D721Med (cell line): ENCODE results near the gene ODC1.
"Not testable (repeated sequence)": the region's sequence is repeated elsewhere in the genome, so short reads cannot be mapped to it uniquely, and the experiment has no call there.

ENCODE experiments used
- DNase-seq: peaks from one replicate; pipeline ENCODE4 v3.0.0; 2011; ENCODE audit warnings: low spot score; ENCODE audit not compliant: insufficient read length
- FAIRE-seq: peaks from 2 replicates; lab custom pipeline; 2011; peaks lifted over from hg19 to GRCh38; lab: Jason Lieb, UNC
- TF ChIP-seq, protein P1 (sequence below): IDR thresholded peaks from 2 replicates; pipeline ENCODE4 v1.5.1; 2012; ENCODE audit warnings: mild to moderate bottlenecking, control low read depth; ENCODE audit not compliant: insufficient read depth; ENCODE audit errors: missing control alignments

The ODC1 gene

DNA sequence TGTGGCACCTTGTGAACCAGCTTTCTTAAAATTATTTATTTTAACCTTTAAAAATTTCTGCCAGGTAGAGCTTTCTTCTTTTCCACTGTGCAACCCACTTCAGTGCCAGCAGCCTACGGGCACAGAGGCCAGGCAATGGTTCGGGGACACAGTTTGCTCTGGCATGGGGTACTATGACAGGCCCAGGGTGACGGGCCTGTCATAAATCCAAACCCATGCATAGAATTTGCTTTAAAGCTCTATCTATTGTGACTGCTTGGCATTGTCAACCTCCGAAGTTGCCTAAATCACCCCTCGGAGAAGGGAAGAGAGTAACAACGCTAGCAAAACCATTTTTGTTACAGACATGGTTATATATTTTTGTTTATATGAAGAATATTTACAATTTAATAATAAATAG lies 1.5 kb downstream of the ODC1 start:
- DNase-seq (no peak), FAIRE-seq (no peak)
- TF ChIP-seq, protein P1, sequence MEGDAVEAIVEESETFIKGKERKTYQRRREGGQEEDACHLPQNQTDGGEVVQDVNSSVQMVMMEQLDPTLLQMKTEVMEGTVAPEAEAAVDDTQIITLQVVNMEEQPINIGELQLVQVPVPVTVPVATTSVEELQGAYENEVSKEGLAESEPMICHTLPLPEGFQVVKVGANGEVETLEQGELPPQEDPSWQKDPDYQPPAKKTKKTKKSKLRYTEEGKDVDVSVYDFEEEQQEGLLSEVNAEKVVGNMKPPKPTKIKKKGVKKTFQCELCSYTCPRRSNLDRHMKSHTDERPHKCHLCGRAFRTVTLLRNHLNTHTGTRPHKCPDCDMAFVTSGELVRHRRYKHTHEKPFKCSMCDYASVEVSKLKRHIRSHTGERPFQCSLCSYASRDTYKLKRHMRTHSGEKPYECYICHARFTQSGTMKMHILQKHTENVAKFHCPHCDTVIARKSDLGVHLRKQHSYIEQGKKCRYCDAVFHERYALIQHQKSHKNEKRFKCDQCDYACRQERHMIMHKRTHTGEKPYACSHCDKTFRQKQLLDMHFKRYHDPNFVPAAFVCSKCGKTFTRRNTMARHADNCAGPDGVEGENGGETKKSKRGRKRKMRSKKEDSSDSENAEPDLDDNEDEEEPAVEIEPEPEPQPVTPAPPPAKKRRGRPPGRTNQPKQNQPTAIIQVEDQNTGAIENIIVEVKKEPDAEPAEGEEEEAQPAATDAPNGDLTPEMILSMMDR, result no peak

DNA sequence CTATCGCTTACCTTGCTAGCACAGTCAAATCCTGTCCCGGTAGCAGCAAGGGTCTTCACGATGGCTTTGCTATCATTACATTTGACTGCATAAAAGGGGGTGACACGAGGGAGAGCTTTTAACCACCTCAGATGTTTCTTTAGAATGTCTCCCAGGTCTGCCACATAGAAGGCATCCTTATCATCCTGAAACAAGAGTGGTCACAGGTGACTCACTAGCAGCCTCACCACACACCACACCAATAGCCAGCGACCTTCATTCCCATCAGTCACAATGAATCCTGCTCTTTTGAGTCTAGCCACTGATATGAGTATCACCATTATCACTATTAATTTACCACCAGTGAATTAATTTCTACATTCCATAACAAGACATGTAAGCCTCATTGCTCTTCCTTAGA lies 3.7 kb downstream of the ODC1 start:
- DNase-seq, result no peak
- FAIRE-seq, result no peak
- TF ChIP-seq, protein P1, result no peak

DNA sequence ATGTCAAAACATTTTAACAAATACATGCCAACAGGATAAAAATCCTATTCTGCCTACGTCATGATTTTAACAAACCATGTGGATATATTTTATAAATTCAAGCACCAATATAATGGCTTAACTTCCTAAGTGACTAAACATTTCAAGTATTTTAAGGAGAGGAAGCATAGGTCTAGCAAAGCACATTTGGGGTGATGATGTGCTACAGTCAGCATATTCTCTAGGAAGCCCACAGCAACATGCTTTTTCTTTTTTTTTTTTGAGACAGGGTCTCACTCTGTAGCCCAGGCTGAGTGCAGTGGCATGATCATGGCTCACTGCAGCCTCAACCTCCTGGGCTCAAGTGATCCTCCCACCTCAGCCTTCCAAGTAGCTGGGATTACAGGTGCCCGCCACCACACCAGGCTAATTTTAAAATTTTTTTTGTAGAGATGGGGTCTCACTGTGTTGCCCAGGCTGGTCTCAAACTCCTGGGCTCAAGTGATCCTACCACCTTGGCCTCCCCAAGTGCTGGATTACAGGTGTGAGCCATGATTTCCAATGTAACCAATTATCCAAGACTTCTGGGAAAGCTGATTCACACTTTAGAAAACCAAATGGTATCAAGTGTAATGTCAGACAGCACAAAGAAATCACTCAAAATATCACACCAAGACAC lies 5.5 kb downstream of the ODC1 start:
- not testable (repeated sequence) for FAIRE-seq, DNase-seq

DNA sequence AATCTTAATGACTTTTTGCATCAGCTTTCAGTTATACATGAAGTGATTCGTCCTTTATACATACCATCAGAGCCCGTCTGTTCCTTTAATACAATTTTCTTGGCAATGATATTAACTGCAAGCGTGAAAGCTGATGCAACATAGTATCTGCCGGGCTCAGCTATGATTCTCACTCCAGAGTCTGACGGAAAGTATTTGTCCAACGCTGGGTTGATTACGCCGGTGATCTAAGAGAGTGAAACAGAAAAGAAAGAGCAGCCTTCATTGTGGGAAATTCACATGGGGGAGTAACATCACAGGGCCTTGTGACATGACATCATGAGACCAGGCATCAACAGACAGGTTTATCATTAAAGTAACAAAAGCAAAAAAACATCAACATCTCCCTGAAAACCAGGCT lies 6.2 kb downstream of the ODC1 start:
- DNase-seq, result no peak
- TF ChIP-seq, protein P1, result no peak
- FAIRE-seq, result no peak

DNA sequence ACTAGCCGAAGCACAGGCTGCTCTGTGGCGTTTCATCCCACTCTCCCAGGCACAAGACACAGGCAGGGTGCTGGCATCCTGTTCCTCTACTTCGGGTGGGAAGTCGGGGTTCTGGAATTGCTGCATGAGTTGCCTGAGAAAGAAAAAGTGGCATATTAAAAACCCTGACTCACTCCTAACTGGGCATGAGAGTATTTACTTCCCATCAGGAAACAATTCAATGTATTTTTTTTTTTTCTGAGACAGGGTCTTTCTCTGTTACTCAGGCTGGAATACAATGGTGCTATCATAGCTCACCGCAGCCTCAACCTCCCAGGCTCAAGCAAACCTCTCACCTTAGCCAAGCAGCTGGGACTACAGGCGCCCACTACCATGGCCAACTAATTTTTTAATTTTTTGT lies 7.4 kb downstream of the ODC1 start:
- FAIRE-seq, result no peak
- no peak for DNase-seq
- TF ChIP-seq, protein P1, result no peak

DNA sequence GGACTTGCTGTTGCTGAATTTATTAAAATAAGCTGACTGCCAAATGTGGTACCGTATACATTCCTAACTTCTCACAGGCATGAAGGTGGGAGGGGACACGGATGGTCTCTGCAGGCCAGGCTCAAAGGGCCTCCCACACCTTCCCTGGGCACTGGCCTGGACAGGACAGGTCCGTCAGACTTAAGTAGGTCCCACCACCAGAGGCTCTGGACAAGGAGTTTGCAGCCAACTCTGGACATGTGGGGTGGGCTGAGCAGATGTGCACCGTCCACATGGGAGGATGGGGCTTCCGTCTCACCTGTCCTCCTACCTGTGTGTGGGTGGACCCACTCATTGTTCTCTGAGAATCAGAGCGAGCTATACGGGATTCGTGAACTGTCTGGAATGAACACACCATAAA lies 8.2 kb downstream of the ODC1 start:
- TF ChIP-seq, protein P1, result no peak
- FAIRE-seq (no peak), DNase-seq (no peak)

DNA sequence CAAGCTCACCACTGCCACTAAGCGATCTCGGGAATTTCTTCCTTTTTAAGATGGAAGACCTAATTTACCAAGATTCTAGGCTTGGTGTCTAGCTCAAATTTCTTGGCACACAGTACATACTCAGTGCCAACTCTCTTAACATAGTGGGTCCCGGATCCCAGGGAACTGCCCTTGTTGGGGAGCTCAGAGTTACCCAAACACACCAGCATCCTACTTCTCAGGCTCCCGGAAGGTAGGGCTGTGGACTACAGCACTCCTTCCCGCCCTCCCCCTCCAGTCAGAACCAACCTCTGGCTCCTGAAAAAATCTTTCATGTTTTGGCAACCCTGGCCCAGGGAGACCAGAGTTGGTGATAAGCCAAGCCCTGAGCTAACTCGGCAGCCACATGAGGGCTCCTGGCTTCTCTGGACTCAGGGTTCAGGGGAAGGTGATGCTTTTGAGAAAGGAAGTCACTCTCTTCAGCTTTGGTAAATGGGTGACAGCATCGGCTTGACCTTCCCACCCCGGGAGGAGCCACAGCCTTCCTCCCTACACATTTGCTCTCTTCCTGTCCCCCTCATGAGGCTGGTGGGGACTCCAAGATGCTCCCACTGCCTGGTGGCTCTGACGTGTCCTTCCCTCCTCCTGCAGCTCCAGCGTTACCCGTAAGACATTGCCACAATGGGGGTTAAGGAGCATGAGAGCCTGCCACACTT lies 8.8 kb downstream of the ODC1 start:
- DNase-seq, result no peak
- FAIRE-seq, result no peak
- TF ChIP-seq, protein P1, result no peak
